DOHH2 (cell line): ENCODE data around the gene SKAP2.

Source experiments
- H3F3A ChIP-seq: fragments of 200-600 bp; sonication (generic), shearing (Covaris generic); 2 replicates; pipeline ENCODE4 v1.6.0; 2016; ENCODE audit warnings: antibody characterized with exemption, mild to moderate bottlenecking; ENCODE audit not compliant: control insufficient read depth, insufficient read depth
- H3K27ac ChIP-seq: fragments of 200-600 bp; sonication (generic); 2 replicates; pipeline ENCODE4 v1.5.1; 2014; ENCODE audit warnings: low read depth, mild to moderate bottlenecking, low read length, moderate library complexity
- H3K27me3 ChIP-seq: fragments of 200-600 bp; sonication (generic); 2 replicates; pipeline ENCODE4 v1.6.1; 2014; ENCODE audit warnings: mild to moderate bottlenecking, low read length, mixed read lengths; ENCODE audit not compliant: control insufficient read depth
- H3K36me3 ChIP-seq: fragments of 200-600 bp; sonication (generic); 2 replicates; pipeline ENCODE4 v1.6.1; 2014; ENCODE audit warnings: mild to moderate bottlenecking, low read length, moderate library complexity, mixed read lengths; ENCODE audit not compliant: control insufficient read depth
- H3K4me1 ChIP-seq: fragments of 200-600 bp; sonication (generic); 2 replicates; pipeline ENCODE4 v1.6.1; 2014; ENCODE audit warnings: mild to moderate bottlenecking, low read length, mixed read lengths; ENCODE audit not compliant: control insufficient read depth
- H3K4me2 ChIP-seq: fragments of 200-600 bp; sonication (generic); 2 replicates; pipeline ENCODE4 v1.6.0; 2014; ENCODE audit warnings: mild to moderate bottlenecking, low read length, moderate library complexity
- H3K4me3 ChIP-seq: fragments of 200-600 bp; sonication (generic); 2 replicates; pipeline ENCODE4 v1.5.1; 2014; ENCODE audit warnings: mild to moderate bottlenecking, low read length, mixed read lengths
- H3K79me2 ChIP-seq: fragments of 200-600 bp; sonication (generic); 2 replicates; pipeline ENCODE4 v1.6.1; 2014; ENCODE audit warnings: mild to moderate bottlenecking, low read length, mixed read lengths; ENCODE audit not compliant: control insufficient read depth
- H3K9me2 ChIP-seq: fragments of 200-600 bp; sonication (generic); replicated peaks from 2 replicates; pipeline ENCODE4 v1.6.1; 2014; ENCODE audit warnings: mild to moderate bottlenecking, low read length, mixed read lengths; ENCODE audit not compliant: control insufficient read depth
- H3K9me3 ChIP-seq: fragments of 200-600 bp; sonication (generic); 2 replicates; pipeline ENCODE4 v1.6.1; 2014; ENCODE audit warnings: antibody characterized with exemption, low read length, mixed read lengths; ENCODE audit not compliant: control insufficient read depth, insufficient read depth
- H4K20me1 ChIP-seq: fragments of 200-600 bp; sonication (generic); 2 replicates; pipeline ENCODE4 v1.6.0; 2014; ENCODE audit warnings: low read depth, mild to moderate bottlenecking, antibody characterized with exemption, low read length, moderate library complexity; ENCODE audit not compliant: control insufficient read depth, insufficient read depth
- EZH2phosphoT487 ChIP-seq: fragments of 200-600 bp; sonication (generic); IDR thresholded peaks from 2 replicates; pipeline ENCODE4 v1.6.1; 2017; ENCODE audit warnings: borderline replicate concordance, mild to moderate bottlenecking, antibody characterized with exemption, low read length, moderate library complexity, mixed read lengths
- TF ChIP-seq, protein P1 (sequence below): fragments of 200-600 bp; sonication (generic); IDR thresholded peaks from one replicate; pipeline ENCODE4 v1.5.1; 2014; ENCODE audit warnings: antibody characterized with exemption, mild to moderate bottlenecking, low read depth, low read length; ENCODE audit not compliant: poor library complexity, severe bottlenecking

SKAP2 gene

GRCh38 chr7:26760501-26760900 is 103.9 kb downstream of the SKAP2 start:
- Histone ChIP-seq H3K9me3 (peaks cover 3% of the 10 kb centered on the region; the same call in 1 of the 2 replicates), H3K9me2 (no peaks in the 10 kb centered on the region), H3K27ac (no peak overlapping the region), H3K36me3 (no peaks in the 10 kb centered on the region), H3K27me3 (no peaks in the 10 kb centered on the region), H3K4me1 (peaks cover 14% of the 10 kb centered on the region), H3K79me2 (no peaks in the 10 kb centered on the region), H3F3A (no peaks in the 10 kb centered on the region), H4K20me1 (no peaks in the 10 kb centered on the region), H3K4me2 (peak overlapping the region; percentile 32), H3K4me3 (0 out of 2 replicates have a peak overlapping the region, but pooled peaks have one; percentile 10)
- TF ChIP-seq, protein P1, sequence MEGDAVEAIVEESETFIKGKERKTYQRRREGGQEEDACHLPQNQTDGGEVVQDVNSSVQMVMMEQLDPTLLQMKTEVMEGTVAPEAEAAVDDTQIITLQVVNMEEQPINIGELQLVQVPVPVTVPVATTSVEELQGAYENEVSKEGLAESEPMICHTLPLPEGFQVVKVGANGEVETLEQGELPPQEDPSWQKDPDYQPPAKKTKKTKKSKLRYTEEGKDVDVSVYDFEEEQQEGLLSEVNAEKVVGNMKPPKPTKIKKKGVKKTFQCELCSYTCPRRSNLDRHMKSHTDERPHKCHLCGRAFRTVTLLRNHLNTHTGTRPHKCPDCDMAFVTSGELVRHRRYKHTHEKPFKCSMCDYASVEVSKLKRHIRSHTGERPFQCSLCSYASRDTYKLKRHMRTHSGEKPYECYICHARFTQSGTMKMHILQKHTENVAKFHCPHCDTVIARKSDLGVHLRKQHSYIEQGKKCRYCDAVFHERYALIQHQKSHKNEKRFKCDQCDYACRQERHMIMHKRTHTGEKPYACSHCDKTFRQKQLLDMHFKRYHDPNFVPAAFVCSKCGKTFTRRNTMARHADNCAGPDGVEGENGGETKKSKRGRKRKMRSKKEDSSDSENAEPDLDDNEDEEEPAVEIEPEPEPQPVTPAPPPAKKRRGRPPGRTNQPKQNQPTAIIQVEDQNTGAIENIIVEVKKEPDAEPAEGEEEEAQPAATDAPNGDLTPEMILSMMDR, result no peak
- no peak for TF ChIP-seq EZH2phosphoT487

- Histone ChIP-seq H3K27me3 (no peaks in the 10 kb centered on the region), H3K4me3 (no peak overlapping the region), H3K79me2 (no peaks in the 10 kb centered on the region), H3K4me2 (no peak overlapping the region), H3K9me3 (peaks cover 3% of the 10 kb centered on the region; the same call in 1 of the 2 replicates), H3K36me3 (no peaks in the 10 kb centered on the region), H3F3A (no peaks in the 10 kb centered on the region), H3K9me2 (no peaks in the 10 kb centered on the region), H4K20me1 (no peaks in the 10 kb centered on the region), H3K4me1 (peaks cover 14% of the 10 kb centered on the region), H3K27ac (no peak overlapping the region)
- no peak for TF ChIP-seq EZH2phosphoT487
- TF ChIP-seq, protein P1, result no peak
These were observed 105.3 kb downstream of the SKAP2 start for GRCh38 chr7:26759108-26759507.

GRCh38 chr7:26743205-26743604 is 121.2 kb downstream of the SKAP2 start:
- no peaks in the 10 kb centered on the region for H3K27me3 ChIP-seq
- no peaks in the 10 kb centered on the region for H3K4me1 ChIP-seq
- no peaks in the 10 kb centered on the region for H3K9me3 ChIP-seq
- TF ChIP-seq, protein P1, result no peak
- TF ChIP-seq EZH2phosphoT487, result no peak
- H3K36me3 ChIP-seq, result no peaks in the 10 kb centered on the region
- no peak overlapping the region for H3K27ac ChIP-seq
- H3K4me2 ChIP-seq, result no peak overlapping the region
- H3F3A ChIP-seq, result no peaks in the 10 kb centered on the region
- no peaks in the 10 kb centered on the region for H3K9me2 ChIP-seq
- no peak overlapping the region for H3K4me3 ChIP-seq
- no peaks in the 10 kb centered on the region for H3K79me2 ChIP-seq
- H4K20me1 ChIP-seq, result no peaks in the 10 kb centered on the region

GRCh38 chr7:26735976-26736600 is 128.3 kb downstream of the SKAP2 start:
- no peaks in the 10 kb centered on the region for H3K79me2 ChIP-seq
- H3K4me2 ChIP-seq, result no peak overlapping the region
- no peak overlapping the region for H3K4me3 ChIP-seq
- peaks cover 14% of the 10 kb centered on the region; the same call in 1 of the 2 replicates for H3K36me3 ChIP-seq
- H3K27me3 ChIP-seq, result no peaks in the 10 kb centered on the region
- no peaks in the 10 kb centered on the region for H4K20me1 ChIP-seq
- H3K9me2 ChIP-seq, result no peaks in the 10 kb centered on the region
- H3K4me1 ChIP-seq, result peaks cover 5% of the 10 kb centered on the region
- H3K9me3 ChIP-seq, result no peaks in the 10 kb centered on the region
- H3K27ac ChIP-seq, result no peak overlapping the region
- no peaks in the 10 kb centered on the region for H3F3A ChIP-seq
- TF ChIP-seq, protein P1, result no peak
- no peak for TF ChIP-seq EZH2phosphoT487
